Hepatocyte (in vitro differentiated cells): ENCODE results near the gene RAB28. TPM values are rescaled to one million over a fixed set of nuclear protein-coding genes. Genes with fewer than 3 reads are reported as not detected.

Experiments
- DNase-seq: peaks from one replicate; pipeline ENCODE4 v3.0.0-alpha.2; 2016; ENCODE audit warnings: low spot score
- H2AFZ ChIP-seq: fragments of 200-600 bp; sonication (generic); 2 replicates; pipeline ENCODE4 v1.6.0; 2016; ENCODE audit warnings: antibody characterized with exemption, mild to moderate bottlenecking
- H3K27ac ChIP-seq: fragments of 200-600 bp; sonication (generic); 2 replicates; pipeline ENCODE4 v1.5.1; 2016; ENCODE audit warnings: mild to moderate bottlenecking
- H3K27me3 ChIP-seq: fragments of 200-600 bp; sonication (generic); 2 replicates; pipeline ENCODE4 v1.6.1; 2016
- H3K36me3 ChIP-seq: fragments of 200-600 bp; sonication (generic); replicated peaks from 2 replicates; pipeline ENCODE4 v1.5.1; 2016; ENCODE audit warnings: low read depth; ENCODE audit not compliant: insufficient read depth
- H3K4me1 ChIP-seq: fragments of 200-600 bp; sonication (generic); 2 replicates; pipeline ENCODE4 v1.5.1; 2016; ENCODE audit warnings: mild to moderate bottlenecking, moderate library complexity; ENCODE audit not compliant: insufficient read depth
- H3K4me2 ChIP-seq: fragments of 200-600 bp; sonication (generic); 2 replicates; pipeline ENCODE4 v1.6.0; 2016
- H3K4me3 ChIP-seq: fragments of 200-600 bp; sonication (generic); 2 replicates; pipeline ENCODE4 v1.5.1; 2016; ENCODE audit warnings: mild to moderate bottlenecking
- H3K79me2 ChIP-seq: fragments of 200-600 bp; sonication (generic); 2 replicates; pipeline ENCODE4 v1.6.0; 2017; ENCODE audit warnings: mild to moderate bottlenecking
- H3K9me2 ChIP-seq: fragments of 200-600 bp; sonication (generic); replicated peaks from 2 replicates; pipeline ENCODE4 v1.6.0; 2017; ENCODE audit warnings: mild to moderate bottlenecking; ENCODE audit not compliant: insufficient read depth
- H3K9me3 ChIP-seq: fragments of 200-600 bp; sonication (generic); 2 replicates; pipeline ENCODE4 v1.5.1; 2016; ENCODE audit warnings: low read depth, mild to moderate bottlenecking
- H4K20me1 ChIP-seq: fragments of 200-600 bp; sonication (generic); 2 replicates; pipeline ENCODE4 v1.6.0; 2016; ENCODE audit warnings: mild to moderate bottlenecking; ENCODE audit not compliant: insufficient read depth, poor library complexity, severe bottlenecking
- EZH2 ChIP-seq: fragments of 200-600 bp; sonication (generic); IDR thresholded peaks from 2 replicates; pipeline ENCODE4 v1.6.1; 2016; ENCODE audit warnings: antibody characterized with exemption, mild to moderate bottlenecking, borderline replicate concordance
- EZH2phosphoT487 ChIP-seq: fragments of 200-600 bp; sonication (generic); IDR thresholded peaks from one replicate; pipeline ENCODE4 v1.6.1; 2018; ENCODE audit warnings: antibody characterized with exemption, mild to moderate bottlenecking, low read depth, moderate library complexity; ENCODE audit not compliant: unreplicated experiment, severe bottlenecking
- WGBS: methylation state at CpG from one replicate; pipeline ENCODE4 v1.1.6; 2016; ENCODE audit warnings: low lambda C conversion rate; ENCODE audit errors: missing lambda C conversion rate; 5-methylcytosine and 5-hydroxymethylcytosine counted together
- polyA plus RNA-seq: library from polyadenylated mRNA; unstranded; fragments of >200 nt; fragmentation: Nextera tagmentation; extraction: Ambion mirVana; gene quantifications from 2 replicates; pipeline ENCODE4 v1.2.1, GENCODE V29; 2016
- total RNA-seq: library from RNA; depleted of rRNA; stranded (reverse); fragments of >200 nt; gene quantifications from 2 replicates; pipeline ENCODE4 v1.2.3, GENCODE V29; 2014
- TF ChIP-seq, protein P1 (sequence below): fragments of 200-600 bp; sonication (generic); IDR thresholded peaks from 2 replicates; pipeline ENCODE4 v1.5.1; 2016; ENCODE audit warnings: antibody characterized with exemption, mild to moderate bottlenecking; ENCODE audit not compliant: poor library complexity

RAB28 gene
- total and polyA plus RNA-seq, 2 experiments from 2014 or later = 14.5 to 26.1 TPM

- Histone ChIP-seq H4K20me1 (no peaks in the 10 kb centered on the region), H3K27me3 (peaks cover 13% of the 10 kb centered on the region), H3K9me3 (no peaks in the 10 kb centered on the region), H3K27ac (no peak overlapping the region), H3K4me1 (no peaks in the 10 kb centered on the region), H3K4me3 (no peak overlapping the region), H2AFZ (no peak overlapping the region), H3K9me2 (no peaks in the 10 kb centered on the region), H3K79me2 (no peaks in the 10 kb centered on the region), H3K36me3 (no peaks in the 10 kb centered on the region), H3K4me2 (no peak overlapping the region)
- no peak for DNase-seq
- TF ChIP-seq EZH2phosphoT487 (no peak), EZH2 (no peak)
- TF ChIP-seq, protein P1, sequence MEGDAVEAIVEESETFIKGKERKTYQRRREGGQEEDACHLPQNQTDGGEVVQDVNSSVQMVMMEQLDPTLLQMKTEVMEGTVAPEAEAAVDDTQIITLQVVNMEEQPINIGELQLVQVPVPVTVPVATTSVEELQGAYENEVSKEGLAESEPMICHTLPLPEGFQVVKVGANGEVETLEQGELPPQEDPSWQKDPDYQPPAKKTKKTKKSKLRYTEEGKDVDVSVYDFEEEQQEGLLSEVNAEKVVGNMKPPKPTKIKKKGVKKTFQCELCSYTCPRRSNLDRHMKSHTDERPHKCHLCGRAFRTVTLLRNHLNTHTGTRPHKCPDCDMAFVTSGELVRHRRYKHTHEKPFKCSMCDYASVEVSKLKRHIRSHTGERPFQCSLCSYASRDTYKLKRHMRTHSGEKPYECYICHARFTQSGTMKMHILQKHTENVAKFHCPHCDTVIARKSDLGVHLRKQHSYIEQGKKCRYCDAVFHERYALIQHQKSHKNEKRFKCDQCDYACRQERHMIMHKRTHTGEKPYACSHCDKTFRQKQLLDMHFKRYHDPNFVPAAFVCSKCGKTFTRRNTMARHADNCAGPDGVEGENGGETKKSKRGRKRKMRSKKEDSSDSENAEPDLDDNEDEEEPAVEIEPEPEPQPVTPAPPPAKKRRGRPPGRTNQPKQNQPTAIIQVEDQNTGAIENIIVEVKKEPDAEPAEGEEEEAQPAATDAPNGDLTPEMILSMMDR = no peak
These were observed 27.0 kb upstream of the RAB28 start for GRCh38 chr4:13511101-13511500.

DNA sequence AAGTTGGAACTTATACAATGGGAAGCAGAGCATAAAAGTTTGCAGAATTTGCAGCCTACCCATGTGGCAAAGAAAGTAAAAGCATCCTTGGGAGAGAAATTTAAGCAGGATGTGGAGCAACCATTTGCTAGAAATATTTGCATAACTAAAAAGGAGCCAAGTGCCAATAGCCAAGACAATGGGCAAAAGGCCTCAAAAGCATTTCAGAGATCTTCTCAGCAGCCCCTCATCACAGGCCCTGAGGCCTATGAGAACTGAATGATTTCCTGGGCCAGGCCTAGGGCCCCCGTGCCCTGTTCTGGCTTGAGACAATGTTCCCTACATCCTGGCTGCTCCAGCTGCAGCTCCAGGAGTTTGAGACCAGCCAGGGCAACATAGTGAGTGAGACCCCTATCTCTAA lies 25.3 kb upstream of the RAB28 start:
- H3K4me3 ChIP-seq = no peak overlapping the region
- H3K4me1 ChIP-seq = no peaks in the 10 kb centered on the region
- H3K27ac ChIP-seq = no peak overlapping the region
- no peaks in the 10 kb centered on the region for H4K20me1 ChIP-seq
- 78% methylated on average over 1 of the region's 1 CpG for WGBS
- no peaks in the 10 kb centered on the region for H3K9me3 ChIP-seq
- no peak overlapping the region for H2AFZ ChIP-seq
- H3K36me3 ChIP-seq = no peaks in the 10 kb centered on the region
- peaks cover 6% of the 10 kb centered on the region for H3K27me3 ChIP-seq
- no peak for DNase-seq
- H3K4me2 ChIP-seq = no peak overlapping the region
- no peaks in the 10 kb centered on the region for H3K9me2 ChIP-seq
- no peaks in the 10 kb centered on the region for H3K79me2 ChIP-seq
- TF ChIP-seq EZH2 (no peak), EZH2phosphoT487 (no peak)
- TF ChIP-seq, protein P1 = no peak

DNA sequence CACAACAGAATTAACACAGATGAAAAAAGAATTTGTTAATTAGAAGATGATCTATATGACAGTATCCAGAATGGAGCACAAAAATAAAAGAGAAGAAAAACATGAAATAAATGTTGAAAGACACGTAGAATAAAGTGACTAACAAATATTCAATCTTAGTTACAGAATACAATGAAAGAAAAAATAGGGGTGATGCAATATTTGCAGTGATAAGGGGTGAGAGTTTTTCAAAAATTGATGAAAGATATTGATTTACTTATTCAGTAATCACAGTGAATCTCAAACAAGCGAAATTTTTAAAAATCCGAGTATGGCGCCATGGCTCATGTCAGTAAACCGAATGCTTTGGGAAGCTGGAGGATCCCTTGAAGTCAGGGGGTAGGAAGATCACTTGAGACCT lies 20.2 kb upstream of the RAB28 start:
- Histone ChIP-seq H3K4me1 (no peaks in the 10 kb centered on the region), H3K27me3 (peaks cover 6% of the 10 kb centered on the region), H3K9me2 (no peaks in the 10 kb centered on the region), H3K9me3 (no peaks in the 10 kb centered on the region), H3K4me2 (no peak overlapping the region), H4K20me1 (no peaks in the 10 kb centered on the region), H3K79me2 (no peaks in the 10 kb centered on the region), H3K36me3 (no peaks in the 10 kb centered on the region), H2AFZ (no peak overlapping the region), H3K27ac (no peak overlapping the region), H3K4me3 (no peak overlapping the region)
- no peak for DNase-seq
- 94% methylated on average over 5 of the region's 5 CpGs for WGBS
- TF ChIP-seq EZH2 = no peak
- TF ChIP-seq EZH2phosphoT487 = no peak
- TF ChIP-seq, protein P1 = no peak

- DNase-seq = no peak
- H3K27ac ChIP-seq = no peak overlapping the region
- no peaks in the 10 kb centered on the region for H3K9me3 ChIP-seq
- no peaks in the 10 kb centered on the region for H3K79me2 ChIP-seq
- WGBS = 100% methylated on average over 1 of the region's 1 CpG
- no peak overlapping the region for H3K4me3 ChIP-seq
- H3K4me1 ChIP-seq = no peaks in the 10 kb centered on the region
- no peaks in the 10 kb centered on the region for H3K9me2 ChIP-seq
- no peak for TF ChIP-seq EZH2phosphoT487
- TF ChIP-seq, protein P1 = no peak
- no peak for TF ChIP-seq EZH2
- no peak overlapping the region for H2AFZ ChIP-seq
- H3K4me2 ChIP-seq = no peak overlapping the region
- H3K36me3 ChIP-seq = no peaks in the 10 kb centered on the region
- no peaks in the 10 kb centered on the region for H4K20me1 ChIP-seq
- peaks cover 14% of the 10 kb centered on the region for H3K27me3 ChIP-seq
These were observed 14.3 kb upstream of the RAB28 start for GRCh38 chr4:13498469-13498868.
